OCI-LY1 (cell line): ENCODE data around the gene FAM228B.

Experiments used
- H2AFZ ChIP-seq: fragments of 200-600 bp; sonication (generic), shearing (Covaris generic); 2 replicates; pipeline ENCODE4 v1.6.0; 2014; ENCODE audit warnings: antibody characterized with exemption, mild to moderate bottlenecking, low read length
- H3F3A ChIP-seq: fragments of 200-600 bp; sonication (generic), shearing (Covaris generic); 2 replicates; pipeline ENCODE4 v1.6.0; 2014; ENCODE audit warnings: mild to moderate bottlenecking, antibody characterized with exemption, low read length, moderate library complexity; ENCODE audit not compliant: insufficient read depth
- H3K27ac ChIP-seq: fragments of 200-600 bp; sonication (generic); 2 replicates; pipeline ENCODE4 v1.5.1; 2014; ENCODE audit warnings: low read length, mixed run types, mild to moderate bottlenecking, low read depth; ENCODE audit not compliant: poor library complexity, severe bottlenecking
- H3K27me3 ChIP-seq: fragments of 200-600 bp; sonication (generic); 2 replicates; pipeline ENCODE4 v1.6.0; 2014; ENCODE audit warnings: antibody characterized with exemption, mild to moderate bottlenecking, low read length, moderate library complexity; ENCODE audit not compliant: insufficient read depth
- H3K36me3 ChIP-seq: fragments of 200-600 bp; sonication (generic); 2 replicates; pipeline ENCODE4 v1.6.1; 2014; ENCODE audit warnings: mild to moderate bottlenecking, antibody characterized with exemption, low read length, moderate library complexity, mixed read lengths; ENCODE audit not compliant: insufficient read depth
- H3K4me1 ChIP-seq: fragments of 200-600 bp; sonication (generic); 2 replicates; pipeline ENCODE4 v1.5.1; 2014; ENCODE audit warnings: mild to moderate bottlenecking, low read length, moderate library complexity; ENCODE audit not compliant: insufficient read depth, severe bottlenecking
- H3K4me2 ChIP-seq: fragments of 200-600 bp; sonication (generic), shearing (Covaris generic); 2 replicates; pipeline ENCODE4 v1.6.1; 2014; ENCODE audit warnings: low read length
- H3K4me3 ChIP-seq: fragments of 200-600 bp; sonication (generic); 2 replicates; pipeline ENCODE4 v1.5.1; 2014; ENCODE audit warnings: low read length, low read depth, mild to moderate bottlenecking, mixed read lengths; ENCODE audit not compliant: poor library complexity, severe bottlenecking
- H3K79me2 ChIP-seq: fragments of 200-600 bp; shearing (Covaris generic); 2 replicates; pipeline ENCODE4 v1.6.1; 2016; ENCODE audit warnings: mixed run types, low read length, mixed read lengths; ENCODE audit not compliant: insufficient read depth
- H3K9ac ChIP-seq: fragments of 200-600 bp; sonication (generic), shearing (Covaris generic); 2 replicates; pipeline ENCODE4 v1.6.1; 2014; ENCODE audit warnings: mild to moderate bottlenecking, low read length, mixed read lengths
- H3K9me2 ChIP-seq: fragments of 200-600 bp; sonication (generic), shearing (Covaris generic); 2 replicates; pipeline ENCODE4 v1.6.1; 2014; ENCODE audit warnings: low read depth, mild to moderate bottlenecking, low read length, mixed read lengths
- H3K9me3 ChIP-seq: fragments of 200-600 bp; shearing (Covaris generic); 2 replicates; pipeline ENCODE4 v1.6.1; 2014; ENCODE audit warnings: low read length, mixed read lengths
- H4K20me1 ChIP-seq: fragments of 200-600 bp; sonication (generic), shearing (Covaris generic); 2 replicates; pipeline ENCODE4 v1.6.0; 2016; ENCODE audit warnings: mild to moderate bottlenecking, low read length; ENCODE audit not compliant: insufficient read depth
- EZH2 ChIP-seq: fragments of 200-600 bp; sonication (generic), shearing (Covaris generic); IDR thresholded peaks from 2 replicates; pipeline ENCODE4 v1.8.0; 2017; ENCODE audit warnings: borderline replicate concordance, mixed run types, mild to moderate bottlenecking, antibody characterized with exemption, low read length, moderate library complexity, mixed read lengths
- TF ChIP-seq, protein P1 (sequence below): fragments of 200-600 bp; sonication (generic), shearing (Covaris generic); IDR thresholded peaks from 2 replicates; pipeline ENCODE4 v1.5.1; 2017; ENCODE audit warnings: mild to moderate bottlenecking, antibody characterized with exemption, low read length, moderate library complexity, mixed read lengths

The FAM228B gene

DNA sequence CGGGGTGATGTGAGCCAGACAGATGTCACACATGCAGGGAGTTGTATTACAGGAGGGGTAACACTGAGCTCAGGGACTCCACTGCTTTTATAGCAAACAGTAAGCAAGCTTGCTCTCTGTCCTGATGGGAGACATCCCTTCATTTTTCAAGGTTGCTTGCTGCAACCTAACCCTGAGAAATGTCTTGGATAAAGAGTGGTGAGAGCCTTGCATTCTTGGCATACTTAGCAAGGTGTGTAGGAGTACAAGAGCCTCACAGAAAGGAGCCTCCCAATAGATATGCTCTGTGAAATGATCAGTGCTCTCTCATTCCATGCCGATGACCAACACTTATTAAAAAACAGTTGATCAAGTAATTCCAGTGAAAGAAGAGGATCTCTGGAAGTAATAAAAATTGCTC is 8.2 kb upstream of the FAM228B start:
- TF ChIP-seq, protein P1, sequence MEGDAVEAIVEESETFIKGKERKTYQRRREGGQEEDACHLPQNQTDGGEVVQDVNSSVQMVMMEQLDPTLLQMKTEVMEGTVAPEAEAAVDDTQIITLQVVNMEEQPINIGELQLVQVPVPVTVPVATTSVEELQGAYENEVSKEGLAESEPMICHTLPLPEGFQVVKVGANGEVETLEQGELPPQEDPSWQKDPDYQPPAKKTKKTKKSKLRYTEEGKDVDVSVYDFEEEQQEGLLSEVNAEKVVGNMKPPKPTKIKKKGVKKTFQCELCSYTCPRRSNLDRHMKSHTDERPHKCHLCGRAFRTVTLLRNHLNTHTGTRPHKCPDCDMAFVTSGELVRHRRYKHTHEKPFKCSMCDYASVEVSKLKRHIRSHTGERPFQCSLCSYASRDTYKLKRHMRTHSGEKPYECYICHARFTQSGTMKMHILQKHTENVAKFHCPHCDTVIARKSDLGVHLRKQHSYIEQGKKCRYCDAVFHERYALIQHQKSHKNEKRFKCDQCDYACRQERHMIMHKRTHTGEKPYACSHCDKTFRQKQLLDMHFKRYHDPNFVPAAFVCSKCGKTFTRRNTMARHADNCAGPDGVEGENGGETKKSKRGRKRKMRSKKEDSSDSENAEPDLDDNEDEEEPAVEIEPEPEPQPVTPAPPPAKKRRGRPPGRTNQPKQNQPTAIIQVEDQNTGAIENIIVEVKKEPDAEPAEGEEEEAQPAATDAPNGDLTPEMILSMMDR = no peak
- no peak for TF ChIP-seq EZH2
- H3K4me1 ChIP-seq = no peaks in the 10 kb centered on the region
- no peaks in the 10 kb centered on the region for H3K79me2 ChIP-seq
- H3K4me3 ChIP-seq = no peak overlapping the region
- no peaks in the 10 kb centered on the region for H3F3A ChIP-seq
- H3K4me2 ChIP-seq = no peak overlapping the region
- no peaks in the 10 kb centered on the region for H3K9me2 ChIP-seq
- no peaks in the 10 kb centered on the region for H4K20me1 ChIP-seq
- H3K9me3 ChIP-seq = no peaks in the 10 kb centered on the region
- H3K27me3 ChIP-seq = no peaks in the 10 kb centered on the region
- H2AFZ ChIP-seq = no peak overlapping the region
- no peak overlapping the region for H3K27ac ChIP-seq
- H3K9ac ChIP-seq = no peak overlapping the region
- H3K36me3 ChIP-seq = no peaks in the 10 kb centered on the region

DNA sequence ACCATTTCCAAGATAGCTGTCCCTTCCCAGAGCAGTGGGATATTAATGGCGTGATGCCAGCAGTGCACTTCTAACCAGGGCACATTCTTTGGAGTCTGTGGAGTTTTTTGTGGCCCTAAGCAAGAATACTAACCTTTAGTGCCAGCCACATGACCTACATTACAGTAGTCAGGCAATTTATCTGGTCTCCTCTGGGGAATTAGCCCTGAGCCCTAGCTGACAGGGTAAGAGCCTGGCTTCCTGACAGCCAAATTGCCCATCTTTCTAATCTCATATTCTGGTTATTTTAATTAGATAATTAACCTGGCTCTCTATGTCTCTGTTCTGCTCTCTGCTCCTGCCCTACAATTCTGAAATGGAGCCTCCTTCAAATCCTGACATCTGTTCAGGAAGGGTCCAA is 5.4 kb upstream of the FAM228B start:
- no peak overlapping the region for H3K27ac ChIP-seq
- no peak overlapping the region for H3K4me3 ChIP-seq
- no peaks in the 10 kb centered on the region for H4K20me1 ChIP-seq
- H3K27me3 ChIP-seq = no peaks in the 10 kb centered on the region
- TF ChIP-seq, protein P1 = no peak
- TF ChIP-seq EZH2 = no peak
- 0 out of 2 replicates have a peak, but pooled peaks cover 5% of the 10 kb centered on the region for H3F3A ChIP-seq
- peaks cover 7% of the 10 kb centered on the region for H3K4me1 ChIP-seq
- no peak overlapping the region for H3K4me2 ChIP-seq
- H3K9me3 ChIP-seq = no peaks in the 10 kb centered on the region
- no peak overlapping the region for H2AFZ ChIP-seq
- H3K9ac ChIP-seq = no peak overlapping the region
- H3K9me2 ChIP-seq = no peaks in the 10 kb centered on the region
- no peaks in the 10 kb centered on the region for H3K36me3 ChIP-seq
- no peaks in the 10 kb centered on the region for H3K79me2 ChIP-seq

DNA sequence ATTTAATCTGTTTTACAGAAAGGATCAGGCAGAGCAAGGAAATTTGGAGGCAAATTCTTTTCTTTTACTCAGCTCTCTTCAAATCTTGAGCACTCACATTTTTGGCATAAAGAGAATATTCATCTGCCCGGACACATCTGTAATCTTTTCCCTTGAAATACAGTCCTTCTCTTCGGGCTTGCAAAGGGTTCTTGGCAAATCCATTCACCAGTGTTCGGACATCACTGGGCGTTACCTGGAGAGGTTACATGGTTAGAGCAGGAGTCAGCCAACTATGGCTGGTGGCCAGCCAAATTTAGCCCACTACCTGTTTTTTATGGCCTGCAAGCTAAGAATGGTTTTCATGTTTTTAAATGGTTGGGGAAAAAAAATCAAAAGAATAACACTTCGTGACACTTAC is 2.2 kb upstream of the FAM228B start:
- TF ChIP-seq EZH2 = no peak
- TF ChIP-seq, protein P1 = no peak
- Histone ChIP-seq H3K27me3 (no peaks in the 10 kb centered on the region), H3K4me3 (no peak overlapping the region), H3K9ac (no peak overlapping the region), H3K4me2 (no peak overlapping the region), H3K36me3 (no peaks in the 10 kb centered on the region), H3K4me1 (peaks cover 22% of the 10 kb centered on the region), H3K27ac (no peak overlapping the region), H3K9me3 (no peaks in the 10 kb centered on the region), H4K20me1 (no peaks in the 10 kb centered on the region), H2AFZ (no peak overlapping the region), H3K9me2 (no peaks in the 10 kb centered on the region), H3K79me2 (peaks cover 7% of the 10 kb centered on the region; the same call in 1 of the 2 replicates), H3F3A (0 out of 2 replicates have a peak, but pooled peaks cover 5% of the 10 kb centered on the region)
